GM19455 (cell line): ENCODE results near the gene TMEM74B.

Experiments
- ATAC-seq: cut with Tn5 transposase; IDR thresholded peaks from one replicate; pipeline ENCODE4 v1.9.1; 2021; ENCODE audit not compliant: unreplicated experiment

TMEM74B gene

GRCh38 chr20:1206366-1207148, 21.8 kb upstream of the TMEM74B start:
- ATAC-seq: no peak

GRCh38 chr20:1205802-1206201, 21.0 kb upstream of the TMEM74B start:
- no peak for ATAC-seq

- no peak for ATAC-seq
Observed at GRCh38 chr20:1204576-1204975, 19.8 kb upstream of the TMEM74B start.

- no peak for ATAC-seq
Observed at GRCh38 chr20:1204113-1204512, 19.3 kb upstream of the TMEM74B start.

GRCh38 chr20:1203630-1204029, 18.8 kb upstream of the TMEM74B start:
- no peak for ATAC-seq

- no peak for ATAC-seq
Observed at GRCh38 chr20:1202762-1203504, 18.2 kb upstream of the TMEM74B start, which contains the start of gene C20orf202. TSS of gene C20orf202 (plus strand) at chr20:1203454. CDS start at chr20:1203586, 132 bp downstream.

- no peak for ATAC-seq
Observed at GRCh38 chr20:1199964-1200363, 15.2 kb upstream of the TMEM74B start.

- no peak for ATAC-seq
Observed at GRCh38 chr20:1199212-1199873, 14.6 kb upstream of the TMEM74B start.

- ATAC-seq: no peak
Observed at GRCh38 chr20:1198751-1199150, 14.0 kb upstream of the TMEM74B start.

- no peak for ATAC-seq
Observed at GRCh38 chr20:1197801-1198200, 13.0 kb upstream of the TMEM74B start.

GRCh38 chr20:1196634-1197033, 11.9 kb upstream of the TMEM74B start:
- ATAC-seq: no peak

GRCh38 chr20:1195226-1195625, 10.4 kb upstream of the TMEM74B start:
- ATAC-seq: no peak

- ATAC-seq: no peak
Observed at GRCh38 chr20:1191299-1191698, 6.5 kb upstream of the TMEM74B start.

GRCh38 chr20:1190847-1191246, 6.1 kb upstream of the TMEM74B start:
- no peak for ATAC-seq

- no peak for ATAC-seq
Observed at GRCh38 chr20:1189827-1190226, 5.0 kb upstream of the TMEM74B start.

GRCh38 chr20:1188347-1188746, 3.6 kb upstream of the TMEM74B start:
- no peak for ATAC-seq

- no peak for ATAC-seq
Observed at GRCh38 chr20:1187605-1188171, 2.9 kb upstream of the TMEM74B start.

GRCh38 chr20:1186367-1186991, 1.7 kb upstream of the TMEM74B start:
- no peak for ATAC-seq

- no peak for ATAC-seq
Observed at GRCh38 chr20:1185790-1186334, 1.1 kb upstream of the TMEM74B start.

GRCh38 chr20:1185316-1185741, 548 bp upstream of the TMEM74B start:
- no peak for ATAC-seq

- ATAC-seq: no peak
Observed at GRCh38 chr20:1184260-1184637, 532 bp downstream of the TMEM74B start.
